HFFc6 (cell line): ENCODE measurements around the gene FNDC8. TPM values are rescaled to one million over a fixed set of nuclear protein-coding genes. Genes with fewer than 3 reads are reported as not detected.
A peak's percentile ranks its signal among the peaks of the same experiment; 100 is the strongest.

Source experiments
- DNase-seq: peaks from one replicate; pipeline ENCODE4 v3.0.0-alpha.2; 2018
- H3K27ac Mint-ChIP-seq: 2 replicates; pipeline ENCODE4 v1.8.0; 2020; ENCODE audit warnings: mild to moderate bottlenecking, mixed read lengths
- H3K27me3 Mint-ChIP-seq: 2 replicates; pipeline ENCODE4 v1.8.0; 2021; ENCODE audit warnings: mild to moderate bottlenecking, moderate library complexity, mixed read lengths; ENCODE audit not compliant: insufficient read depth
- H3K36me3 Mint-ChIP-seq: 2 replicates; pipeline ENCODE4 v1.8.0; 2021; ENCODE audit warnings: low read depth, mixed read lengths
- H3K4me1 Mint-ChIP-seq: 2 replicates; pipeline ENCODE4 v1.8.0; 2020; ENCODE audit warnings: low read depth, mixed read lengths
- H3K4me3 Mint-ChIP-seq: 2 replicates; pipeline ENCODE4 v1.8.0; 2020; ENCODE audit warnings: mild to moderate bottlenecking, moderate library complexity, mixed read lengths
- H3K9me3 Mint-ChIP-seq: 2 replicates; pipeline ENCODE4 v1.8.0; 2020; ENCODE audit warnings: mild to moderate bottlenecking, mixed read lengths
- CTCF ChIP-seq: fragments of 200-600 bp; sonication (generic); IDR thresholded peaks from 2 replicates; pipeline ENCODE4 v1.5.0; 2021; ENCODE audit warnings: antibody characterized with exemption, mild to moderate bottlenecking
- total RNA-seq, 6 experiments: library from RNA; stranded (reverse); fragmentation: NEBNext Ultra II Directional; extraction: Animal tissue kit (Norgen Biotek cat#: 25700); gene quantifications; 2 replicates in 1 of 6; 3 replicates in 5 of 6; pipeline ENCODE4 v1.2.3, GENCODE V29; 2021

FNDC8 gene
- total RNA-seq, 6 experiments from 2014 or later = not detected

GRCh38 chr17:35135322-35135721, 13.9 kb downstream of the FNDC8 start:
- H3K27ac Mint-ChIP-seq = no peak overlapping the region
- no peak for TF ChIP-seq CTCF
- H3K36me3 Mint-ChIP-seq = peaks cover 38% of the 10 kb centered on the region
- H3K27me3 Mint-ChIP-seq = no peaks in the 10 kb centered on the region; the same call in 1 of the 2 replicates
- H3K9me3 Mint-ChIP-seq = no peaks in the 10 kb centered on the region
- DNase-seq = no peak
- H3K4me3 Mint-ChIP-seq = no peak overlapping the region
- H3K4me1 Mint-ChIP-seq = no peaks in the 10 kb centered on the region

- DNase-seq = no peak
- H3K4me1 Mint-ChIP-seq = peaks cover 6% of the 10 kb centered on the region; the same call in 1 of the 2 replicates
- no peak overlapping the region for H3K4me3 Mint-ChIP-seq
- H3K9me3 Mint-ChIP-seq = no peaks in the 10 kb centered on the region
- no peak for TF ChIP-seq CTCF
- H3K27me3 Mint-ChIP-seq = no peaks in the 10 kb centered on the region; the same call in 1 of the 2 replicates
- H3K27ac Mint-ChIP-seq = no peak overlapping the region
- peaks cover 31% of the 10 kb centered on the region for H3K36me3 Mint-ChIP-seq
Measured at GRCh38 chr17:35138218-35138617, 16.8 kb downstream of the FNDC8 start.

GRCh38 chr17:35141681-35142466, 20.5 kb downstream of the FNDC8 start, which contains the start of gene NLE1:
Gene NLE1 (minus strand): TSS chr17:35142303. CDS start chr17:35142275, 28 bp downstream.
- Mint-ChIP-seq H3K9me3 (no peaks in the 10 kb centered on the region), H3K4me3 (peak within 1 kb of the TSS; percentile 87), H3K27ac (no peak within 1 kb of the TSS; the same call in 1 of the 2 replicates), H3K27me3 (no peaks in the 10 kb centered on the region; the same call in 1 of the 2 replicates), H3K4me1 (peaks cover 6% of the 10 kb centered on the region; the same call in 1 of the 2 replicates), H3K36me3 (peaks cover 7% of the 10 kb centered on the region; the same call in 1 of the 2 replicates)
- peak; percentile 66 for DNase-seq
- peak; percentile 94 for TF ChIP-seq CTCF

- peaks cover 7% of the 10 kb centered on the region; the same call in 1 of the 2 replicates for H3K36me3 Mint-ChIP-seq
- no peak overlapping the region for H3K27ac Mint-ChIP-seq
- peaks cover 4% of the 10 kb centered on the region for H3K27me3 Mint-ChIP-seq
- no peak for DNase-seq
- H3K4me1 Mint-ChIP-seq = peaks cover 6% of the 10 kb centered on the region; the same call in 1 of the 2 replicates
- no peaks in the 10 kb centered on the region for H3K9me3 Mint-ChIP-seq
- peak overlapping the region; percentile 87 for H3K4me3 Mint-ChIP-seq
- TF ChIP-seq CTCF = peak; percentile 63
Measured at GRCh38 chr17:35142467-35142796, 21.0 kb downstream of the FNDC8 start.

GRCh38 chr17:35144840-35145239, 23.4 kb downstream of the FNDC8 start:
- Mint-ChIP-seq H3K27ac (no peak overlapping the region), H3K36me3 (no peaks in the 10 kb centered on the region), H3K4me3 (no peak overlapping the region), H3K4me1 (peaks cover 6% of the 10 kb centered on the region; the same call in 1 of the 2 replicates), H3K9me3 (no peaks in the 10 kb centered on the region), H3K27me3 (peaks cover 20% of the 10 kb centered on the region)
- DNase-seq = no peak
- TF ChIP-seq CTCF = no peak
